ENCODE data around the gene NFASC. TPM values are rescaled to one million over a fixed set of nuclear protein-coding genes. Genes with fewer than 3 reads are reported as not detected.

The NFASC gene
- total RNA-seq, 4 donors from 2014 or later: 7.9 to 68.7 (median 32.7) TPM

GRCh38 chr1:204921855-204922516, 51.3 kb downstream of the NFASC start:
- H3K36me3 ChIP-seq: no peaks in the 10 kb centered on the region
- H3K9me3 ChIP-seq: peaks cover 0 to 3% of the 10 kb centered on the region in 2 donors
- no peaks in the 10 kb centered on the region for H3K4me1 ChIP-seq
- no peak overlapping the region for H3K4me3 ChIP-seq
- DNase-seq: no peak
- TF ChIP-seq POLR2A (IDR thresholded peaks at IDR 0.05): no peak
- no peak for TF ChIP-seq CTCF (IDR thresholded peaks at IDR 0.05)
- intact Hi-C loops (cut with DNase I; ENCODE audit: low total_unique reads): no loop called here
- no peaks in the 10 kb centered on the region for H3K27me3 ChIP-seq
- no peak overlapping the region for H3K27ac ChIP-seq

GRCh38 chr1:204923201-204923600, 52.5 kb downstream of the NFASC start:
- no peak for TF ChIP-seq CTCF (IDR thresholded peaks at IDR 0.05)
- TF ChIP-seq POLR2A (IDR thresholded peaks at IDR 0.05): no peak
- Histone ChIP-seq H3K9me3 (no peaks in the 10 kb centered on the region), H3K36me3 (no peaks in the 10 kb centered on the region), H3K27me3 (no peaks in the 10 kb centered on the region), H3K4me3 (no peak overlapping the region), H3K4me1 (no peaks in the 10 kb centered on the region), H3K27ac (no peak overlapping the region)
- no peak for DNase-seq
- intact Hi-C loops (cut with DNase I; ENCODE audit: low total_unique reads): no loop called here

DNA sequence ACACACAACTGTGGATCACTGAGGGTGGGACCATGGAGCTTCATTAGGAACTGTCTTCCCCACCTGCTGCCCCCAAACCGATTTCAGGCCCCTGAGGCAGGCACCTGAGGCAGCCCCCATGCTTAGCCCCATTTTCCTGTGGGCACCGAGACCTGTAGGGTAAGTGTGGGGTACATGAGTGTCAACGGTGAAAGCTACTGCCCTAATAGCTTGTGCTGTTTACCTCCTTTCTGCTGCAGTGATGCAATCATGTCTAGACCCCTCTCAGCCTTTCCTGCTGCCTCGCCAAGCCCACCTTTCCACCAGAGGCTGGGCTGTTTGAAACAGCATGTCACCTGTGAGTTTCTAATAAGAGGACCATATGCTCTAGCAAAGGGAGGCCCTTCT, 53.0 kb downstream of the NFASC start:
- TF ChIP-seq POLR2A (IDR thresholded peaks at IDR 0.05) (no peak), CTCF (IDR thresholded peaks at IDR 0.05) (no peak)
- no peaks in the 10 kb centered on the region for H3K27me3 ChIP-seq
- H3K9me3 ChIP-seq: no peaks in the 10 kb centered on the region
- no peak for DNase-seq
- no peak overlapping the region for H3K4me3 ChIP-seq
- no peaks in the 10 kb centered on the region for H3K4me1 ChIP-seq
- no peaks in the 10 kb centered on the region for H3K36me3 ChIP-seq
- no peak overlapping the region for H3K27ac ChIP-seq
- intact Hi-C loops (cut with DNase I; ENCODE audit: low total_unique reads): no loop called here

DNA sequence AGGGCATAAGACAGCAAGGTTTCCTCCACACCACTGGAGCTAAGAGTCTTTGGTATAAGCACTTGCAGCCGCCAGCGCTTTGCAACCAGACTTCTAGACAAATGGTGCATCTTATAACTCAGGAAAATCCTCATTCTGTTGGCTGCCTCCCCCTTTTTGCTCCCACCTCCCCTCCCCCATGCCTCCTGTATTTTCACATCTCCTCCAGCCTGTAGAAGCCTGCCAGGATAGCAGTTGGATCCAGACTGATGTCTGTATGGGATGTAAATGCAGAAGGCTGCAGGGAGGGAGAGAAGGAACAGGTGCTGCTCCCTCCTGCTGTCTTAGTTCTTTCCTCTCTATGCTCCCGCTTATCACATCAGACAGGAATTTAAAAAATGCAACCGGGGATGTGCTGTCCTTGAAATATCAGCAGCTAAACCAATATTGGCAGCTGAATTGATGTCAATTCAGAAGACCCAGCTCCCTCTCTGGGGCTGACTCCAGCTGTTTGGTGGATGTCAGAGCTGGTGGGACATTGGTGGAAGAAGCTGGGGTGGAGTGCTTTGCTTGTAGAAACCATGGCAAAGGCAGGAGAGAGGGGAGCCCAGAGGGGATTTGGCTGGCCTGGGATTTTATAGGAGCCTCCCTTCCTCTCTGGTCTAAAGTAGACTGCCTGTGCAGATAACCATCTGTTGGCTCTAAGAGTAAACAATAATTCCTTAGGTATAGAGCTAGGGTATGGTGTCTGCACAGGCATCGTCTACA, 53.5 kb downstream of the NFASC start:
- intact Hi-C loops (cut with DNase I; ENCODE audit: low total_unique reads): no loop called here
- no peak for DNase-seq
- no peak for TF ChIP-seq POLR2A (IDR thresholded peaks at IDR 0.05)
- no peak for TF ChIP-seq CTCF (IDR thresholded peaks at IDR 0.05)
- H3K4me3 ChIP-seq: no peak overlapping the region
- no peaks in the 10 kb centered on the region for H3K9me3 ChIP-seq
- no peak overlapping the region for H3K27ac ChIP-seq
- no peaks in the 10 kb centered on the region for H3K27me3 ChIP-seq
- no peaks in the 10 kb centered on the region for H3K4me1 ChIP-seq
- no peaks in the 10 kb centered on the region for H3K36me3 ChIP-seq

- Histone ChIP-seq H3K36me3 (no peaks in the 10 kb centered on the region), H3K9me3 (no peaks in the 10 kb centered on the region), H3K27ac (no peak overlapping the region), H3K27me3 (no peaks in the 10 kb centered on the region), H3K4me1 (no peaks in the 10 kb centered on the region), H3K4me3 (no peak overlapping the region)
- DNase-seq: no peak
- intact Hi-C loops (cut with DNase I; ENCODE audit: low total_unique reads): no loop called here
- TF ChIP-seq CTCF (IDR thresholded peaks at IDR 0.05) (no peak), POLR2A (IDR thresholded peaks at IDR 0.05) (no peak)
Measured at GRCh38 chr1:204925701-204926100, 55.0 kb downstream of the NFASC start.
